DND-41 (cell line): ENCODE results near the gene RAB3D.
"Not testable (repeated sequence)": the region's sequence is repeated elsewhere in the genome, so short reads cannot be mapped to it uniquely, and the experiment has no call there.

Experiments
- EZH2 ChIP-seq: IDR thresholded peaks from 3 replicates; pipeline ENCODE4 v1.6.1; 2012; ENCODE audit warnings: borderline replicate concordance, low read depth, mild to moderate bottlenecking, moderate library complexity, low read length, inconsistent platforms; ENCODE audit not compliant: severe bottlenecking
- TF ChIP-seq, protein P1 (sequence below): IDR thresholded peaks from 2 replicates; pipeline ENCODE4 v1.5.1; 2012; ENCODE audit warnings: borderline replicate concordance, low read length, moderate library complexity, mild to moderate bottlenecking; ENCODE audit not compliant: poor library complexity, severe bottlenecking; ENCODE audit errors: extremely low read depth

DNA sequence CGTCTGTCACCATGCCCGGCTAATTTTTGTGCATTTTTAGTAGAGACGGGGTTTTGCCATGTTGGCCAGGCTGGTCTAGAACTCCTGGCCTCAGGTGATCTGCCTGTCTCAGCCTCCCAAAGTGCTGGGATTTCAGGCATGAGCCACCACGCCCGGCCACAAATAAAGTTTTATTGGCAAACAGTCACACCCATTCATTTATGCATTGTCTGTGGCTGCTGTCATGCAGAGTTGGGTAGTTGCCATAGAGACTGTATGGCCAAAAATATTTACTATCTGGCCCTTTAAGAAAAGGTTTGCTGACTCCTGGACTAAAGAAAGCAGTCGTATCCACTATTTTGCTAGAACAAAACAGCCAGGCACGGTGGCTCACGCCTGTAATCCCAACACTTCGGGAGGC, 5.6 kb downstream of the RAB3D start:
- TF ChIP-seq, protein P1, sequence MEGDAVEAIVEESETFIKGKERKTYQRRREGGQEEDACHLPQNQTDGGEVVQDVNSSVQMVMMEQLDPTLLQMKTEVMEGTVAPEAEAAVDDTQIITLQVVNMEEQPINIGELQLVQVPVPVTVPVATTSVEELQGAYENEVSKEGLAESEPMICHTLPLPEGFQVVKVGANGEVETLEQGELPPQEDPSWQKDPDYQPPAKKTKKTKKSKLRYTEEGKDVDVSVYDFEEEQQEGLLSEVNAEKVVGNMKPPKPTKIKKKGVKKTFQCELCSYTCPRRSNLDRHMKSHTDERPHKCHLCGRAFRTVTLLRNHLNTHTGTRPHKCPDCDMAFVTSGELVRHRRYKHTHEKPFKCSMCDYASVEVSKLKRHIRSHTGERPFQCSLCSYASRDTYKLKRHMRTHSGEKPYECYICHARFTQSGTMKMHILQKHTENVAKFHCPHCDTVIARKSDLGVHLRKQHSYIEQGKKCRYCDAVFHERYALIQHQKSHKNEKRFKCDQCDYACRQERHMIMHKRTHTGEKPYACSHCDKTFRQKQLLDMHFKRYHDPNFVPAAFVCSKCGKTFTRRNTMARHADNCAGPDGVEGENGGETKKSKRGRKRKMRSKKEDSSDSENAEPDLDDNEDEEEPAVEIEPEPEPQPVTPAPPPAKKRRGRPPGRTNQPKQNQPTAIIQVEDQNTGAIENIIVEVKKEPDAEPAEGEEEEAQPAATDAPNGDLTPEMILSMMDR, result not testable (repeated sequence)
- not testable (repeated sequence) for TF ChIP-seq EZH2
